Inflammatory macrophage treated with lipopolysaccharide for 1 hour (primary cell): ENCODE results near the gene COL27A1.

Source experiments
- DNase-seq, 2 donors: peaks; one replicate each; pipeline ENCODE4 v3.0.0-alpha.2; 2020 to 2022

The COL27A1 gene

DNA sequence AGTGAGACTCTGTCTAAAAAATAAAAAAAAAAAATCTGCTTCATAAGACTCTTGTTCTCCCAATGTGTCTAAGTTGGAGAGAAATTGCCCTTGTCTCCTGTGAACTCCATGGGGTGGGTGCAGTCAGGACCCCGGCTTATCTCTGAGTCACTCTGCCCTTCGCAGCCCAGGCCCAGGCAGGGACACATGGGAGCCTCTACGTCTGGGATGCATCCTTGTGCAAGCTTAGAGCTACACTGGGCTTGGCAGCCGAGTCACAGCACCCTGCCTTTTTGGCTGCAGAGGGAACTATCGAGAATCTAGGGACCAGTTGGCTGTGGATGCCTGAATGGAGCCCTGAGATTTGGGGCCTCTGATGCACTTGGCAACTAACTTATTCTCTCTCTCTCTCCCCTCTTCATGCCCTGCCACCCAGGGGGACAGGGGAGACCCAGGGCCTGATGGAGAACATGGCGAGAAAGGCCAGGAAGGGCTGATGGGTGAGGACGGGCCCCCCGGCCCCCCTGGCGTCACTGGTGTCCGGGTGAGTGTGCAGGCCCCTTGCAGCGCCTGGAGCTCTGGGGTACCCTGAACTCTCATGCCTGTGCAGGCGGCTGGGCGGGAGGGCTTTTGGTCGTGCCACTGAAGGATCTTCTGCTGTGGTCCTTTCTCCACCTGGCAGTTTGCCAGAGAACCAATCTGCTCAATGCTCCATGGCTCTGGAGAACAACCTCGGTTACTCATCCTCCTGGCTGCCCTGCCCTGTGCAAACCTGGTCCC, 120.1 kb downstream of the COL27A1 start:
- DNase-seq: no peak

DNA sequence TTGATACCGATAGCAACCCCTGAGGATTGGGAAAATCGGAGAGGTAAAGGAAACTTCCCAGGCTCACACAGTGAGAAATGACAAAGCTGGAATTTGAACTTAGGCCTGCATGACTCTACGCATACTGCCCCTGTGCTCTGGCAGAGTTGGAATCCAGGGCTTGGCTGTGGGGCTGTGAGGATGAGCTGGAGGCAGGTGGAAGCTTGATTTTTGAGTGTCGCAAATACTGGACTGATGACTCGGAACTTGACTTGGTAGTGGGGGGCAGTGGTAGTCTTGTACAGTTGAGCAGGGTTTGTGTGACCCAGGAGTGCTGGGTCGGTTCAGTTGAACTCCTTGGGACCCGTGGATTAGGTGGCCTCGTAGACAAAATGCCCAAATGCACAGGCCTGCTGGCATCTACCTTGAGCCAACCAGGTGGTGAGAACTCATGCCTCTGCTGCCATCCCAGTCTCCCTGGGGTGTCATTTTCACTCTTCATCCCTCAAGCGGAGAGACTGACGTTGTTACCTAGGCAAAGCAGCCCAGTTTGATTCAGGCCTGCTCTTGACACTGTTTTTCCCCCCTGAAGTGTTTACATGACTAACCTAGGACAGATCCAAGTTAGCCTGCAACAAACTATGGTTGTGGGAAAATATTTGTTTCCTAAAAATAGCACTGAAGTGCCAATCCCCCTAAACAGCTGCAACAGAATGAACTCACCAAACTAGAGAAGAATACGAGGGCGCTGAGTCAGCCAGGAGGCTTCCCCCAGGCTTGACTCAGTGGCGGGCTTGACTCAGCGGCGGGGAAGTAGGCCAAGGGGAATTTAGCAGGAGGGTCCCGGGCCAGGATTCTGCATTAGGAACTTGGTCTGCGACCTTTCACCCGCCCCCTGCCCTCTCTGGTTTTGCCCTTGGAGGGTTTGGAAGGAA, 121.8 kb downstream of the COL27A1 start:
- no peak for DNase-seq

DNA sequence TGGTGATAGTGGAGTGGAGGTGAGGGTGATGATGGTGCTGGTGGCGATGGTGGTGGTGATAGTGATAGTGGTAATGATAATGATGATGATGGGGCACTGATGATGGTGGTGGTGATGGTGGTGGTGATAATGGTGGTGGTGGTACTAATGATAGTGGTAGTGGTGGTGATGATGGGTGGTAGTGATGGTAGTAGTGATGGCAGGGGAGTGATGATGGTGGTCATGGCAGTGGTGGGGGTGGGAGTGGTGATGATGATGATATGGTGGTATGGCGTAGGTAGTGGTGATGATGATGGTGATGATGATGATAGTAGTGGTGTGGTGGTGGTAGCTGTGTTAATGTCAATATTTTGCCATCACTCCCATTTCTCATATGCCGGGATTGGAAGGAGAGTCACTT, 123.0 kb downstream of the COL27A1 start:
- no peak for DNase-seq

- DNase-seq: no peak
Observed at GRCh38 chr9:114278881-114279570, 123.7 kb downstream of the COL27A1 start.

GRCh38 chr9:114279693-114280092, 124.4 kb downstream of the COL27A1 start:
- DNase-seq: no peak

- DNase-seq: no peak
Observed at GRCh38 chr9:114280636-114281472, 125.5 kb downstream of the COL27A1 start.

GRCh38 chr9:114281473-114282103, 126.3 kb downstream of the COL27A1 start:
- no peak for DNase-seq

DNA sequence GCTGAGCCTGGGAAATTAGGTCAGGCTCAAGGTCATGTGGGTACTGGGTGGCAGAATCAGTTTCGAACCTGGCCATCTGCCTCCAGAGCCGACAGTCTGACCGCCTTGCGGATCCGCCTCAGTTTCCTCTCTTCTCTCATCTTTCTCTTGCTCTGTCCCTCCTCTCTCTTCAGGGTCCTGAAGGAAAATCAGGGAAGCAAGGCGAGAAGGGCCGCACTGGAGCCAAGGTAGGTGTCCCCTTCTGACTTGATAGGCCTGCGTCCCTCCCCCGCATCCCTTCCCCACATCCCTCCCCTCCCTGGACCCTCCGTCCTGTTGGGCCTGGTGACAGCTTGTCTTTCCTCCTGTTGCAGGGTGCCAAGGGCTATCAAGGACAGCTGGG, 126.8 kb downstream of the COL27A1 start:
- no peak for DNase-seq

DNA sequence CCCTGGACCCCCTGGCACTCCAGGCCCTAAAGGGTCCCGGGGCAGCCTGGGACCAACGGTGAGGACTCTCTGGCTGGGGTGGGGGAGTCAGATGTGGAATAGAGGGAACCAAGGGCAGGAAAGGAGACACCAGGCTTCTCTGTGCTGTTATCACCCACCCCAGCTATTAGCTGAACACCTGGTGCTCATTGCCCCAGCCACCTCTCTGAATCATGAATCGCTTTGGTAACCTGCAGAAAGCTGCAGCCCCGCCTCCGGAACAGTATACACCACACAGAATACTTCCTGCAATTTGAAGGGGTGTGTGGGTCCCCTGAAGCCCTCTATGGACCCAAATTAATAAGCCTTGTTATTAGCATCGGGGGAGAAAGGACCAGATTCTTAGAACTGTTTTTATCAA, 127.2 kb downstream of the COL27A1 start:
- DNase-seq: no peak

DNA sequence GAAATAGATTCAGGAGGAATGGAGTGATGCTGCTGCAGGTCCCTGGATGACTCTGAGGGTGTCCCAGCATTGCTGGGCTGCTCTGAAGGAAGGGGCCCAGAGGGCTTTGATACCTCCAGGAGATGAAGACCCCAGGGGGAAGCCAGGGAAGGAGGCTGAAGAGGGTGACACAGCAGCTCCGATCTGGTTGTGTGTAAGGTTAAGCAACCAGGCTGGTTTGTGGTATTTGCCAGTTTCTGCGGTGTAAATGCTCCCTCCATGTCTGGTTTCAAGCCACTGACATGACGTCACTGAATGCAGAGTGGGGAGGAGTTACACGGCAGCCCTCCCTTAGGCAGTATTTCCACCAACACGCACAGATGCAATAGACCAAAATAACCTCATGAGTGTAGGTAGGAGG, 127.6 kb downstream of the COL27A1 start:
- DNase-seq: peak; percentile 18 to 22

GRCh38 chr9:114283551-114284111, 128.3 kb downstream of the COL27A1 start:
- DNase-seq: no peak

GRCh38 chr9:114284316-114285060, 129.2 kb downstream of the COL27A1 start:
- no peak for DNase-seq

DNA sequence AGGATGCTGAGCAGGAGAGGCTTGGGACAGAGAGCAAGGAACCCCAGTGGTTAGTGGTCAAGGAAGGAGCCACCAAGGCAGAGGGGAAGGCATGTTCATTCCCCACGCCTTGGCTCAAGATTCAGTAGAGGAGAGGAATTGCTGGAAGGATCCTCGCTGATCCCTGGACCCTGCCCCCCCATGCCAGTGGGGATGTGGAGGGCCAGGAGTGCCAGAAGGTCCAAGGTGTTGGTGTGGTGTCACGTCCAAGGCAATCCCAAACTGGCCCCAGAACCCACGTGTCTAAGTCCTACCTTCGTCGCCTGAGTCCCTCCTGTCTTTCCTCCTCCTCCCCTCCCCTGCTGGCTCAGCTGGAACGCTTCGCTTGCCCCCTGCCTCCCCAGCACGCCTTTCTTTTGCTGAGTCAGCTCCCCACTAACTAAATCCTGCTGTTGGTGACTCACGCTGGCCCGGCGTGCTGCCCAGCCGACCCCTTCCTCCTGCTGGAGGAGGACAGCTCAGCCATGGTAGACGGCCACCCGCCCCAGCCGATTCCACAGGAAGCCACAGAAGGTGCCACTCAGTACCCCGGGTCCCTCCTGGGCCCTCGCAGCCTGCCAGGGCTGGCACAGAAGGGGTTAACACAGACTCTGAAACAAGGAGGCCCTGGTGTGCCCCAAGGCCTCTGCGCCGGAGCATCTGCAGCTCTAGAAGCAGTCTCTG, 130.0 kb downstream of the COL27A1 start:
- DNase-seq: no peak

DNA sequence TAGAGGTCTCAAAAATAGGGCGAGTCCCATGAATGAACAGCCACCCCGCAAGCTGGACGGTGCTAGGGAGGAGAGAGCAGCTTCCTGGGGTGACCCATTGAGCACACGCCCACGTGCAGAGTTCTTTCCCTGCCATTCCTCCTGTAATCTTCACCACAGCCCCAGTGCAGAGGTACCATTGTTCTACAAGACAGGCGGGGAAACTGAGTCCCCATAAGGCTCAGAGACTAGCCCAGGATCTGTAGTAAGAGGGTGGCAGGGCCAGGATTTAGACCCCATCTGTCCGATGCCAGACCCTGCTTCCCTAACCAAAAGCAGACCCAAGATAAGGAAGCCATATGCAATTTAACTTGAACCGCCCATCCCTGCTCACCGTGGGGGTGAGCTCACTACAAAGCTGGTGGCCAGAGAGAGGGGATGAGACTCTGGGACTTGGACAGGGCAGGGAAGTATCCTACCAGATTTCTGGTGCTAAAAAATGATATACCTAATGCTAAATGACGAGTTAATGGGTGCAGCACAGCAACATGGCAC, 130.9 kb downstream of the COL27A1 start:
- no peak for DNase-seq

- DNase-seq: no peak
Observed at GRCh38 chr9:114287001-114287762, 131.8 kb downstream of the COL27A1 start.

DNA sequence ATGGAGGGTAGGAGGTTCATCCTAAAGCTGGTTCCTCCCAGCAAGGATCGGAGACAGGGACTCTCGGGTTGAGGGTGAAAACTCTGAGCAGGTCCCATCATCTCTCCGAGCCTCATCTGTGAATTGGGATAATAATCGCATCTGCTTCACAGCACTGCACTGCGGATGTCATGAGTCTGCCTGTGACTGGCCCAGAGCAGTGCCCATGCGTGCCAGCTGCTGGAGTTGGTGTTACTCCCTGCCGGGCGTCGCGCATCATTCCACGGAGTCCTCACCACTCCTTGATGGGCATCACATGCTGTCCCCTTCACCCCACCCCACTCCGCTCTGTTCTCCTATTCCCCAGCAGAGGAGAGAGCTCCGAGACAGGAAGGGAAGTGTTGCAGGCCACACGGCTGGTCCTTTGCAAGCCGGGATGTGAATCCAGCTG, 132.4 kb downstream of the COL27A1 start:
- no peak for DNase-seq

DNA sequence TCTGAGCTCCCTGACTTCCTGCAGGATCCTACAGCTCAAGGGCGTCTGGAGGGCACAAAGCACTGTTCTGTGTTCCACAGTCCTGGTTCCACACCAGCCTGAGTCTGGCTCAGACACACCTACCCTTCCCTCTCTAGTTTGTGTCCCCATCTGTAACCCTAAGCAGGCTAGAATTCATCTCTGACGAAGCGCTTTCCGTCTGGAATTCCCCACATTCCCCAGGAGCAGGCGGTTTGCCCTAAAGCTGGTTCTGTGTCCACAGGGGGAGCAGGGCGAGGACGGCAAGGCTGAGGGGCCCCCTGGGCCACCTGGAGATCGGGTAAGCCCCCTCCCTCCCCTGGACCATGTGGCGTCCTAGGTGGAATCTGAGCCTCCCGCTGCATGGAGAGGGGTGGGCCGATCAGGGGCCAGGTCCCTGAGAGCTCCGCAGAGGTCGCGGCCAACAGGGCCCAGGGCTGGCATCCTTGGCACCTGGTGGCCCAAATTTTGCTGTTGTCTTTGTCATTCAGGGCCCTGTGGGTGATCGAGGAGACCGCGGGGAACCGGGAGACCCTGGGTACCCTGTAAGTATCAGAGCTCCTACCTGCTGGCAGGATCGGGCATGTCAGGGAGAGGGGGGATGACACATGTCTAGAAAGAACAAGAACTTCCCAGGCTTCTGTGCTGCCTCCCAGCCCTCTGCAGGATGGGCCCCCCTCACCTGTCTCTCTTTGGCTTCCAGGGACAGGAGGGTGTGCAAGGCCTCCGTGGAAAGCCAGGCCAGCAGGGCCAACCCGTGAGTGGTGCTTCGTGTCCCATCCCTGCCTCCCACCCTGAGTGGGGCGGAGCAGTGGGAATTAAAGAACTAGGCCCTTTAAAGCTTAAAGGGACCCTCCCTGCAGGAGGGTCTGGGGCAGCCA, 133.1 kb downstream of the COL27A1 start:
- DNase-seq: no peak

DNA sequence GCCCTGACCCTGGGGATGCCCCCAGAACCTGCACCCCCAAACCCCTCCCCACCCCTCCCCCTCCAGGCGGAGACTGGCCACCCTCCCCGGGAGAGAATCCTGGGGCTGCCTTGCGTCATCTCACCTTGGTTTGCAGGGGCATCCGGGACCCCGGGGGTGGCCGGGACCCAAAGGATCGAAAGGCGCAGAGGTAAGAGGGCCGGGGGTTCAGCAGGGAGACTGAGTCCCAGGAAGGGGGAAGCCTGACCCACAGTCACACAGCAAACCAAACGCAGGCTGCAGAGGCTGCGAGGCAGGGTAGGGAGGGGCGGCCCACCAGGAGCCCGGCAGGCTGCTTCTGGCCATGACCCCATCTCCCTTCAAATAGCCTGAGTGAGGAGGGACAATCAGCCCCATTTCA, 133.8 kb downstream of the COL27A1 start:
- no peak for DNase-seq
